Mucosa of stomach (tissue), 1 donor: ENCODE data around the gene CRYGN.

Experiments
- H3K27me3 ChIP-seq: one replicate; pipeline ENCODE4 v1.7.0; 2013; ENCODE audit warnings: mild to moderate bottlenecking, low read length; ENCODE audit not compliant: control insufficient read depth, insufficient read depth
- H3K36me3 ChIP-seq: one replicate; pipeline ENCODE4 v1.7.0; 2013; ENCODE audit warnings: low read length; ENCODE audit not compliant: control insufficient read depth, insufficient read depth
- H3K4me1 ChIP-seq: one replicate; pipeline ENCODE4 v1.7.0; 2013; ENCODE audit warnings: mild to moderate bottlenecking, low read length; ENCODE audit not compliant: control insufficient read depth, insufficient read depth
- H3K4me3 ChIP-seq: one replicate; pipeline ENCODE4 v1.7.0; 2013; ENCODE audit warnings: low read length
- H3K9ac ChIP-seq: one replicate; pipeline ENCODE4 v1.7.0; 2013; ENCODE audit warnings: mild to moderate bottlenecking, low read length, moderate library complexity
- H3K9me3 ChIP-seq: one replicate; pipeline ENCODE4 v1.7.0; 2013; ENCODE audit warnings: mild to moderate bottlenecking, low read length, moderate library complexity; ENCODE audit not compliant: control insufficient read depth
- donor health status: Pancreatic carcinoma.

The CRYGN gene

GRCh38 chr7:151387161-151388006 is 52.6 kb downstream of the CRYGN start:
- Histone ChIP-seq H3K9ac (no peak overlapping the region), H3K27me3 (peaks cover 4% of the 10 kb centered on the region), H3K4me3 (no peak overlapping the region), H3K36me3 (no peaks in the 10 kb centered on the region), H3K4me1 (no peaks in the 10 kb centered on the region), H3K9me3 (no peaks in the 10 kb centered on the region)

GRCh38 chr7:151386301-151387160 is 53.4 kb downstream of the CRYGN start:
- Histone ChIP-seq H3K4me3 (no peak overlapping the region), H3K9me3 (no peaks in the 10 kb centered on the region), H3K4me1 (no peaks in the 10 kb centered on the region), H3K36me3 (no peaks in the 10 kb centered on the region), H3K9ac (no peak overlapping the region), H3K27me3 (peaks cover 13% of the 10 kb centered on the region)

GRCh38 chr7:151385626-151386300 is 54.2 kb downstream of the CRYGN start:
- Histone ChIP-seq H3K4me3 (no peak overlapping the region), H3K27me3 (peaks cover 21% of the 10 kb centered on the region), H3K4me1 (no peaks in the 10 kb centered on the region), H3K9ac (no peak overlapping the region), H3K36me3 (no peaks in the 10 kb centered on the region), H3K9me3 (no peaks in the 10 kb centered on the region)

GRCh38 chr7:151384776-151385625 is 54.9 kb downstream of the CRYGN start:
- Histone ChIP-seq H3K36me3 (no peaks in the 10 kb centered on the region), H3K9ac (no peak overlapping the region), H3K27me3 (peaks cover 23% of the 10 kb centered on the region), H3K4me3 (no peak overlapping the region), H3K4me1 (no peaks in the 10 kb centered on the region), H3K9me3 (no peaks in the 10 kb centered on the region)

- Histone ChIP-seq H3K4me3 (no peak overlapping the region), H3K27me3 (peaks cover 23% of the 10 kb centered on the region), H3K4me1 (no peaks in the 10 kb centered on the region), H3K9ac (no peak overlapping the region), H3K36me3 (no peaks in the 10 kb centered on the region), H3K9me3 (no peaks in the 10 kb centered on the region)
Measured at GRCh38 chr7:151384352-151384697, 55.6 kb downstream of the CRYGN start.

- Histone ChIP-seq H3K36me3 (no peaks in the 10 kb centered on the region), H3K9ac (no peak overlapping the region), H3K9me3 (no peaks in the 10 kb centered on the region), H3K4me1 (no peaks in the 10 kb centered on the region), H3K27me3 (peaks cover 23% of the 10 kb centered on the region), H3K4me3 (no peak overlapping the region)
Measured at GRCh38 chr7:151383638-151384351, 56.1 kb downstream of the CRYGN start.

GRCh38 chr7:151382079-151382885 is 57.7 kb downstream of the CRYGN start:
- H3K9ac ChIP-seq: no peak overlapping the region
- H3K4me1 ChIP-seq: no peaks in the 10 kb centered on the region
- H3K4me3 ChIP-seq: no peak overlapping the region
- no peaks in the 10 kb centered on the region for H3K36me3 ChIP-seq
- H3K27me3 ChIP-seq: peaks cover 23% of the 10 kb centered on the region
- H3K9me3 ChIP-seq: no peaks in the 10 kb centered on the region

GRCh38 chr7:151381348-151382078 is 58.4 kb downstream of the CRYGN start:
- Histone ChIP-seq H3K36me3 (no peaks in the 10 kb centered on the region), H3K27me3 (peaks cover 23% of the 10 kb centered on the region), H3K9me3 (no peaks in the 10 kb centered on the region), H3K4me1 (no peaks in the 10 kb centered on the region), H3K4me3 (no peak overlapping the region), H3K9ac (no peak overlapping the region)

- Histone ChIP-seq H3K4me1 (no peaks in the 10 kb centered on the region), H3K4me3 (no peak overlapping the region), H3K36me3 (no peaks in the 10 kb centered on the region), H3K9me3 (no peaks in the 10 kb centered on the region), H3K27me3 (peaks cover 23% of the 10 kb centered on the region), H3K9ac (no peak overlapping the region)
Measured at GRCh38 chr7:151381098-151381347, 58.9 kb downstream of the CRYGN start.
